Measurements from ENCODE around the gene FBXO42.

Gene FBXO42

DNA sequence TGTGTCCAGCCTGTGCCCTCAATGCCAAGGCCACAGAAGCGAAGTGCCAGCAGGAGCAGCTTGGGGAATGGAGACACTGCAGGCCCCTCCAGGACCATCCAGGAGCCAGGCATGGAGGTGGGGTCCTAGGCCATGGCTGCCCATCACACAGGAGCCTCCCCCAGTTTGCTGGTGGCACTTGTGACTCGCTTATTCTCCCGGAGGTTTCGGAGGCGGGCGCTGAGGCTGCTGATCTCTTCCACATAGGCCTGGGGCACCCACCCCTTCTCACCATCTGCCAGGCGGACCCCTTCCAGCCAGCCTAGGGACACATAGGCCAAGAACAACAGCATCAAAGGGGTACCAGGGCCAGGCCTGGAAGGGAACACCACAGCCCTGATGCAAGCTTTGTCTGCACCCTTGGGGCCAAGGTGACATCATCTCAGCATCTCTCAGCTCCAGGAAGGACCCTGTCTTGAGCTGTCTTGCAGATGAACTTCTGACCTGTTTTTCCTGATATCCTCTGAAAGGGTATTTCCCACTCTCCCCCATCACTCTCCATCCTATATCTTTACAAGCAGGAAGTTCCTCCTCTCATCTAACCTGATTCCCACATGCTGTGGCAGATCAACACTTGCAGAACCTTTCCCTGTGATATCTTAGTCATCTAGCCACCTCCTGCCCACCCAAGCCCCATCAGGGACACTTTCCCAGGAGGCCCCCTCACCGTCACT, 153.7 kb downstream of the FBXO42 start:
- no peaks in the 10 kb centered on the region for H3K9me3 Mint-ChIP-seq
- H3K4me1 Mint-ChIP-seq (ENCODE audit: low read depth), result peaks cover 5% of the 10 kb centered on the region
- H3K36me3 Mint-ChIP-seq (ENCODE audit: low read depth), result peaks cover 3% of the 10 kb centered on the region
- H3K4me3 Mint-ChIP-seq, result no peak overlapping the region
- no peak overlapping the region for H3K27ac Mint-ChIP-seq
- no peaks in the 10 kb centered on the region for H3K27me3 Mint-ChIP-seq

DNA sequence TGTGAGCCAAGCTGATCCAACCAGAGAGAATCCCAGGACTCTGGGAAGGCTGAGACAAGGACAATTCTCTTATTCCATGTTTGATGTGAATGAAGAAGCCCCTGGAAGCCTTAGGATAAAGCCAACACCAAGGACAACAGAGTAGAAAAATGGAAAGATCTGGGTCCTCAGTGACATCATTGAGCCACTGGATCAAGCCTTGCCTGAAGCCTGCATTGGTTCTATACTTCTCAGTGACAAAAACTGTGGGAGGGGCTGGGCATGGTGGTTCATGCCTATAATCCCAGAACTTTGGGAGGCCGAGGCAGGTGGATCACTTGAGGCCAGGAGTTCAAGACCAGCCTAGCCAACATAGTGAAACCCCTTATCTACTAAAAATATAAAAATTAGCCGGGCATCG, 155.4 kb downstream of the FBXO42 start:
- Mint-ChIP-seq H3K27ac (no peak overlapping the region), H3K4me1 (ENCODE audit: low read depth) (peaks cover 5% of the 10 kb centered on the region), H3K9me3 (no peaks in the 10 kb centered on the region), H3K4me3 (no peak overlapping the region), H3K27me3 (no peaks in the 10 kb centered on the region), H3K36me3 (ENCODE audit: low read depth) (no peaks in the 10 kb centered on the region)
